SU-DHL-6 (cell line): ENCODE data around the gene FBXO31.

Source experiments
- H2AFZ ChIP-seq: fragments of 200-600 bp; sonication (generic); 2 replicates; pipeline ENCODE4 v1.6.1; 2014; ENCODE audit warnings: low read depth, mild to moderate bottlenecking, moderate library complexity, mixed read lengths, antibody characterized with exemption, low read length; ENCODE audit not compliant: severe bottlenecking
- H3F3A ChIP-seq: fragments of 200-600 bp; shearing (Covaris generic); 2 replicates; pipeline ENCODE4 v1.6.0; 2016; ENCODE audit warnings: antibody characterized with exemption, mild to moderate bottlenecking; ENCODE audit not compliant: insufficient read depth
- H3K27ac ChIP-seq: fragments of 200-600 bp; sonication (generic); 2 replicates; pipeline ENCODE4 v1.5.1; 2016; ENCODE audit warnings: low read depth, mild to moderate bottlenecking, low read length, moderate library complexity, mixed read lengths
- H3K27me3 ChIP-seq: fragments of 200-600 bp; sonication (generic), shearing (Covaris generic); 2 replicates; pipeline ENCODE4 v1.6.0; 2014; ENCODE audit warnings: mild to moderate bottlenecking, low read length
- H3K36me3 ChIP-seq: fragments of 200-600 bp; sonication (generic); 2 replicates; pipeline ENCODE4 v1.6.1; 2014; ENCODE audit warnings: mild to moderate bottlenecking, low read length, mixed read lengths
- H3K4me2 ChIP-seq: fragments of 300-600, 200-600 bp; shearing (Covaris generic), sonication (generic); 2 replicates; pipeline ENCODE4 v1.6.0; 2014; ENCODE audit warnings: low read length, low read depth, mild to moderate bottlenecking; ENCODE audit not compliant: poor library complexity, severe bottlenecking
- H3K4me3 ChIP-seq: fragments of 200-600 bp; sonication (generic); 2 replicates; pipeline ENCODE4 v1.5.1; 2014; ENCODE audit warnings: antibody characterized with exemption, low read length, mild to moderate bottlenecking, mixed read lengths; ENCODE audit not compliant: insufficient read depth, poor library complexity, severe bottlenecking
- H3K79me2 ChIP-seq: fragments of 200-600 bp; sonication (generic); 2 replicates; pipeline ENCODE4 v1.6.1; 2014; ENCODE audit warnings: mild to moderate bottlenecking, low read length, moderate library complexity; ENCODE audit not compliant: insufficient read depth
- H3K9ac ChIP-seq: fragments of 200-600 bp; sonication (generic); 2 replicates; pipeline ENCODE4 v1.7.0; 2014; ENCODE audit warnings: mild to moderate bottlenecking, low read length
- H3K9me2 ChIP-seq: fragments of 200-600 bp; sonication (generic); replicated peaks from 2 replicates; pipeline ENCODE4 v1.6.1; 2014; ENCODE audit warnings: low read length; ENCODE audit not compliant: insufficient read depth
- H3K9me3 ChIP-seq: fragments of 200-600 bp; sonication (generic); 2 replicates; pipeline ENCODE4 v1.6.1; 2014; ENCODE audit warnings: low read length, mixed read lengths; ENCODE audit not compliant: insufficient read depth
- H4K20me1 ChIP-seq: fragments of 200-600 bp; sonication (generic); 2 replicates; pipeline ENCODE4 v1.6.1; 2014; ENCODE audit warnings: low read depth, mild to moderate bottlenecking, antibody characterized with exemption, low read length, moderate library complexity, mixed read lengths
- EZH2phosphoT487 ChIP-seq: fragments of 200-600 bp; sonication (generic), shearing (Covaris generic); conservative IDR thresholded peaks from 2 replicates; pipeline ENCODE4 v1.6.1; 2018; ENCODE audit warnings: mild to moderate bottlenecking, antibody characterized with exemption, low read length, moderate library complexity, mixed read lengths
- TF ChIP-seq, protein P1 (sequence below): fragments of 200-600 bp; sonication (generic); IDR thresholded peaks from one replicate; pipeline ENCODE4 v1.5.1; 2017; ENCODE audit warnings: antibody characterized with exemption, mild to moderate bottlenecking, low read length, moderate library complexity; ENCODE audit not compliant: insufficient read depth, poor library complexity, severe bottlenecking

Gene FBXO31

DNA sequence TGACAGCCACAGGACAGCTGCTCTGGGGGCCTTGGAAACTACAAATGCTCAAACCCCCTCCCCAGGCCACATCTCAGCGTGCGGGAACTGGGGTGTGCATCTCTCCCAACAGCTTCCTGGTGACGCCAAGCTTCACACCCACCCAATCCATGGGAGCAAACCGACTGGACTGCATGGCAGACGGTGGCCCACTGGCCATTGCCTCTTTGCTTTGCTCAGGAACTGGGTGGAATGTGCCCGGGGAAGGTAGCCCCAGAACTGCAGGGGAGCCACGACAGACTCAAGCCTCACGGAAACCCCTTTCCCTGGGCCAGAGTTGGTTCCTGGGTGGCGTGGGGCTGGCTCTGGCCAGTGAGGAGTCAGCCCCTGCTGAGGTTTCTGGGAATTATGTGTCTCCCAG lies 61.2 kb downstream of the FBXO31 start:
- Histone ChIP-seq H3K4me2 (no peak overlapping the region), H3K79me2 (peaks cover 14% of the 10 kb centered on the region), H3K4me3 (no peak overlapping the region), H2AFZ (no peak overlapping the region), H3F3A (no peaks in the 10 kb centered on the region), H3K27ac (no peak overlapping the region), H3K27me3 (no peaks in the 10 kb centered on the region), H3K9me3 (no peaks in the 10 kb centered on the region), H3K36me3 (no peaks in the 10 kb centered on the region), H4K20me1 (no peaks in the 10 kb centered on the region), H3K9ac (no peak overlapping the region), H3K9me2 (no peaks in the 10 kb centered on the region)
- TF ChIP-seq, protein P1, sequence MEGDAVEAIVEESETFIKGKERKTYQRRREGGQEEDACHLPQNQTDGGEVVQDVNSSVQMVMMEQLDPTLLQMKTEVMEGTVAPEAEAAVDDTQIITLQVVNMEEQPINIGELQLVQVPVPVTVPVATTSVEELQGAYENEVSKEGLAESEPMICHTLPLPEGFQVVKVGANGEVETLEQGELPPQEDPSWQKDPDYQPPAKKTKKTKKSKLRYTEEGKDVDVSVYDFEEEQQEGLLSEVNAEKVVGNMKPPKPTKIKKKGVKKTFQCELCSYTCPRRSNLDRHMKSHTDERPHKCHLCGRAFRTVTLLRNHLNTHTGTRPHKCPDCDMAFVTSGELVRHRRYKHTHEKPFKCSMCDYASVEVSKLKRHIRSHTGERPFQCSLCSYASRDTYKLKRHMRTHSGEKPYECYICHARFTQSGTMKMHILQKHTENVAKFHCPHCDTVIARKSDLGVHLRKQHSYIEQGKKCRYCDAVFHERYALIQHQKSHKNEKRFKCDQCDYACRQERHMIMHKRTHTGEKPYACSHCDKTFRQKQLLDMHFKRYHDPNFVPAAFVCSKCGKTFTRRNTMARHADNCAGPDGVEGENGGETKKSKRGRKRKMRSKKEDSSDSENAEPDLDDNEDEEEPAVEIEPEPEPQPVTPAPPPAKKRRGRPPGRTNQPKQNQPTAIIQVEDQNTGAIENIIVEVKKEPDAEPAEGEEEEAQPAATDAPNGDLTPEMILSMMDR: no peak
- no peak for TF ChIP-seq EZH2phosphoT487

DNA sequence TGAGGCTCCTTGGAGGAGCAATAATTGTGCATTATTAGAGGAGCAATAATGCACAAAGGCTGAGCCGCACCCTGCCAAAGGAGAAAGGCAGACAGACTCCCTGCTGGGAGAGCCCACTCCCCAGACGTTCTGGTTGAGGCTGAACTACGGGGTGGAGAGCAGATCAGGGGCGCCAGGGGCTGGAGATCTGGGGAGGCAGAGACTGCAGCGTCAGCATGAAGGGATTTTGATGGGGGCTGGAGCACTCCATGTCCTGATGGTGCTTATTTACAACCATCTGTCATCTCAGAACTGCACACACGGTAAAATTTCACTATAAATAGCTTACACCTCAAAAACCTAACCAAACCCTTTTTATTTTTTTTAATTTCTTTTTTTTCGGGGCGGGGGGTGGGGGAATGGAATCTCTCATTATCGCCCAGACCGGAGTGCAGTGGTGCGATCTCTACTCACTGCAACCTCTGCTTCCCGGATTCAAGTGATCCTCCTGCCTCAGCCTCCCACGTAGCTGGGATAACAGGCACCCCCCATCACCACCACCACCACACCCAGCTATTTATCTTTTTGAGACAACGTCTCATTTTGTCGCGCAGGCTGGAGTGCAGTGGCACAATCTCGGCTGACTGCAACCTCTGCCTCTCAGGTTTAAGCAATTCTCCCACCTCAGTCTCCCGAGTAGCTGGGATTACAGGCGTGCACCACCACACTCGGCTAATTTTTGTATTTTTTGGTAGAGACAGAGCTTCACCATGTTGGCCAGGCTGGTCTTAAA lies 62.1 kb downstream of the FBXO31 start:
- Histone ChIP-seq H3K9ac (no peak overlapping the region), H3K9me2 (no peaks in the 10 kb centered on the region), H3K9me3 (no peaks in the 10 kb centered on the region), H3K27ac (no peak overlapping the region), H3K36me3 (no peaks in the 10 kb centered on the region), H3K79me2 (peaks cover 14% of the 10 kb centered on the region), H3K27me3 (no peaks in the 10 kb centered on the region), H3K4me3 (no peak overlapping the region), H2AFZ (no peak overlapping the region), H3K4me2 (no peak overlapping the region), H4K20me1 (no peaks in the 10 kb centered on the region), H3F3A (no peaks in the 10 kb centered on the region)
- TF ChIP-seq, protein P1: no peak
- TF ChIP-seq EZH2phosphoT487: no peak

DNA sequence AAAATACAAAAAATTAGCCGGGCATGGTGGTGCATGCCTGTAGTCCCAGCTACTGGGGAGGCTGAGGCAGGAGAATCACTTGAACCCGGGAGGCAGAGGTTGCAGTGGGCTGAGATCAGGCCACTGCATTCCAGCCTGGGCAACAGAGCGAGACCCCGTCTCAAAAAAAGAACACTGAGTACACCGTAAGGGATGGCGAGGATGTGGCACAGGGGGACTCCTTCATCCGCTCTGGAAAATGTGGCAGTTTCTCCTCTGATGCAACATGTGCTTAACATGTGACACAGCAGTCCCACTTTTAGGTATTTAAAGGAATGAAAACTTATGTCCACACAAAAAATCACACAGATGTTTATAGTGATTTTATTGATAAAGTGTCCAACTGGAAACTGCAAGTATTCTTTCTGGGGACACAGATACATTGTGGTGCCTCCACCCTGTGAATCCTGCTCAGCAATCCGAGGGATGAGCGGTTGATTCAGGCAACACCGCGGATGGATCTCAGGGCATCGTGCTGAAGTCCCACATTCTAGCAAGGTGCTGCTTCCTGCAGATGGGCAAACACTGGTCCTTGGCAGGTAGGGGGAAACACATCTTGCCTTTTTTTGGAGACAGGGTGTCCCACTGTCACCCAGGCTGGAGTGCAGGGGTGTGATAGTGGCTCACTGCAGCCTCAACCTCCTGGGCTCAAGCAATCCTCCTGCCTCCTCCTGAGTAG lies 62.9 kb downstream of the FBXO31 start:
- Histone ChIP-seq H3K9me2 (no peaks in the 10 kb centered on the region), H4K20me1 (no peaks in the 10 kb centered on the region), H3K79me2 (peaks cover 14% of the 10 kb centered on the region), H3K4me2 (no peak overlapping the region), H3K36me3 (no peaks in the 10 kb centered on the region), H3F3A (no peaks in the 10 kb centered on the region), H2AFZ (no peak overlapping the region), H3K27ac (no peak overlapping the region), H3K9ac (no peak overlapping the region), H3K9me3 (no peaks in the 10 kb centered on the region), H3K4me3 (no peak overlapping the region), H3K27me3 (no peaks in the 10 kb centered on the region)
- TF ChIP-seq, protein P1: no peak
- TF ChIP-seq EZH2phosphoT487: no peak
